Immature natural killer cell (primary cell): ENCODE results near the gene DNAAF3. TPM values are rescaled to one million over a fixed set of nuclear protein-coding genes. Genes with fewer than 3 reads are reported as not detected.
A peak's percentile ranks its signal among the peaks of the same experiment; 100 is the strongest.
"Not testable (repeated sequence)": the region's sequence is repeated elsewhere in the genome, so short reads cannot be mapped to it uniquely, and the experiment has no call there.

ENCODE experiments used
- DNase-seq, 3 donors: peaks; one replicate each; pipeline ENCODE4 v3.0.0; 2022; ENCODE audit warnings: mixed read lengths in 1 of 3
- H3K27ac Mint-ChIP-seq, 6 donors: one replicate each; pipeline ENCODE4 v1.8.0; 2020; ENCODE audit warnings: mixed read lengths in 6 of 6, mild to moderate bottlenecking in 5 of 6, inconsistent platforms in 4 of 6, moderate library complexity in 3 of 6
- H3K27me3 Mint-ChIP-seq, 3 donors: one replicate each; pipeline ENCODE4 v1.8.0; 2020 to 2021; ENCODE audit warnings: low read depth in 3 of 3, mild to moderate bottlenecking in 3 of 3, mixed read lengths in 3 of 3, moderate library complexity in 3 of 3, inconsistent platforms in 1 of 3
- H3K36me3 Mint-ChIP-seq, 3 donors: one replicate each; pipeline ENCODE4 v1.8.0; 2020; ENCODE audit warnings: mixed read lengths in 3 of 3, inconsistent platforms in 2 of 3, mild to moderate bottlenecking in 2 of 3
- H3K4me1 Mint-ChIP-seq, 2 donors: one replicate each; pipeline ENCODE4 v1.8.0; 2020; ENCODE audit warnings: inconsistent platforms in 2 of 2, mild to moderate bottlenecking in 2 of 2, mixed read lengths in 2 of 2, moderate library complexity in 1 of 2
- H3K4me3 Mint-ChIP-seq, 5 donors: one replicate each; pipeline ENCODE4 v1.8.0; 2020; ENCODE audit warnings: mild to moderate bottlenecking in 5 of 5, mixed read lengths in 5 of 5, inconsistent platforms in 3 of 5, moderate library complexity in 3 of 5
- H3K9me3 Mint-ChIP-seq, 6 donors: one replicate each; pipeline ENCODE4 v1.8.0; 2020; ENCODE audit warnings: mild to moderate bottlenecking in 6 of 6, mixed read lengths in 6 of 6, inconsistent platforms in 4 of 6, moderate library complexity in 3 of 6
- polyA plus RNA-seq, 3 donors: library from polyadenylated mRNA; unstranded; fragments of 300-500 nt; fragmentation: Illumina TruSeq; gene quantifications; one replicate each; pipeline ENCODE4 v1.2.3, GENCODE V29; 2021

DNAAF3 gene
- polyA plus RNA-seq, 3 donors from 2014 or later: not detected

GRCh38 chr19:55172741-55173140 is 6.3 kb upstream of the DNAAF3 start:
- no peak for DNase-seq
- peaks cover 19 to 44% (median 32%) of the 10 kb centered on the region in 3 donors for H3K27me3 Mint-ChIP-seq
- no peaks in the 10 kb centered on the region for H3K36me3 Mint-ChIP-seq
- peak overlapping the region; percentile 60 to 75 (median 69) for H3K4me3 Mint-ChIP-seq
- peaks cover 0 to 4% (median 0%) of the 10 kb centered on the region in 6 donors for H3K9me3 Mint-ChIP-seq
- peak overlapping the region in 1 of 6 donors; percentile 20 for H3K27ac Mint-ChIP-seq
- H3K4me1 Mint-ChIP-seq: peaks cover 10 to 14% of the 10 kb centered on the region in 2 donors

GRCh38 chr19:55172318-55172717 is 5.9 kb upstream of the DNAAF3 start:
- Mint-ChIP-seq H3K4me1 (peaks cover 10 to 14% of the 10 kb centered on the region in 2 donors), H3K27me3 (peaks cover 20 to 47% (median 31%) of the 10 kb centered on the region in 3 donors), H3K4me3 (peak overlapping the region in 4 of 5 donors; percentile 60 to 75 (median 68)), H3K27ac (peak overlapping the region in 1 of 6 donors; percentile 20)
- not testable (repeated sequence) for DNase-seq, H3K9me3 Mint-ChIP-seq, H3K36me3 Mint-ChIP-seq

GRCh38 chr19:55171440-55171839 is 5.0 kb upstream of the DNAAF3 start:
- Mint-ChIP-seq H3K36me3 (no peaks in the 10 kb centered on the region), H3K27ac (no peak overlapping the region), H3K27me3 (peaks cover 25 to 47% (median 34%) of the 10 kb centered on the region in 3 donors), H3K9me3 (peaks cover 0 to 7% (median 0%) of the 10 kb centered on the region in 6 donors), H3K4me3 (peak overlapping the region in 3 of 5 donors; percentile 37 to 55 (median 37)), H3K4me1 (peaks cover 19 to 21% of the 10 kb centered on the region in 2 donors)
- DNase-seq: no peak

GRCh38 chr19:55169136-55169535 is 2.7 kb upstream of the DNAAF3 start:
- no peak overlapping the region for H3K27ac Mint-ChIP-seq
- H3K4me3 Mint-ChIP-seq: no peak overlapping the region

GRCh38 chr19:55165952-55166529 is 372 bp downstream of the DNAAF3 start:
- Mint-ChIP-seq H3K36me3 (no peaks in the 10 kb centered on the region), H3K4me3 (peak overlapping the region; percentile 33 to 76 (median 57)), H3K27ac (peak overlapping the region in 1 of 6 donors; percentile 21), H3K9me3 (peaks cover 0 to 7% (median 0%) of the 10 kb centered on the region in 6 donors), H3K27me3 (peaks cover 11 to 42% (median 22%) of the 10 kb centered on the region in 3 donors), H3K4me1 (peaks cover 13 to 14% of the 10 kb centered on the region in 2 donors)
- DNase-seq: peak; percentile 13 to 56 (median 44)

More at GRCh38 chr19:55169136-55169535, 2.7 kb upstream of the DNAAF3 start:
- no peak for DNase-seq
- H3K36me3 Mint-ChIP-seq: no peaks in the 10 kb centered on the region
- H3K4me1 Mint-ChIP-seq: peaks cover 17 to 21% of the 10 kb centered on the region in 2 donors
- peaks cover 0 to 7% (median 0%) of the 10 kb centered on the region in 6 donors for H3K9me3 Mint-ChIP-seq
- H3K27me3 Mint-ChIP-seq: peaks cover 23 to 48% (median 33%) of the 10 kb centered on the region in 3 donors

- DNase-seq: no peak
- H3K27me3 Mint-ChIP-seq: peaks cover 9 to 27% (median 15%) of the 10 kb centered on the region in 3 donors
- no peak overlapping the region for H3K4me3 Mint-ChIP-seq
These were observed 4.7 kb downstream of the DNAAF3 start for GRCh38 chr19:55161571-55162322.

GRCh38 chr19:55160986-55161365 is 5.4 kb downstream of the DNAAF3 start:
- DNase-seq: no peak
- Mint-ChIP-seq H3K27ac (no peak overlapping the region), H3K4me3 (no peak overlapping the region), H3K36me3 (no peaks in the 10 kb centered on the region), H3K27me3 (peaks cover 5 to 21% (median 12%) of the 10 kb centered on the region in 3 donors), H3K9me3 (peaks cover 0 to 2% (median 0%) of the 10 kb centered on the region in 6 donors), H3K4me1 (peaks cover 7 to 12% of the 10 kb centered on the region in 2 donors)

More at GRCh38 chr19:55161571-55162322, 4.7 kb downstream of the DNAAF3 start:
- Mint-ChIP-seq H3K36me3 (no peaks in the 10 kb centered on the region), H3K27ac (no peak overlapping the region), H3K9me3 (peaks cover 0 to 3% (median 0%) of the 10 kb centered on the region in 6 donors), H3K4me1 (peaks cover 7 to 13% of the 10 kb centered on the region in 2 donors)

GRCh38 chr19:55160128-55160985 is 6.1 kb downstream of the DNAAF3 start:
- H3K9me3 Mint-ChIP-seq: peaks cover 0 to 2% (median 0%) of the 10 kb centered on the region in 6 donors
- peaks cover 7 to 11% of the 10 kb centered on the region in 2 donors for H3K4me1 Mint-ChIP-seq
- DNase-seq: peak; percentile 86 to 87 (median 86)
- peak overlapping the region in 2 of 5 donors; percentile 12 to 70 for H3K4me3 Mint-ChIP-seq
- peaks cover 5 to 21% (median 6%) of the 10 kb centered on the region in 3 donors for H3K27me3 Mint-ChIP-seq
- H3K36me3 Mint-ChIP-seq: no peaks in the 10 kb centered on the region
- H3K27ac Mint-ChIP-seq: peak overlapping the region in 1 of 6 donors; percentile 70

GRCh38 chr19:55158848-55159749 is 7.3 kb downstream of the DNAAF3 start:
- no peak overlapping the region for H3K27ac Mint-ChIP-seq

GRCh38 chr19:55158423-55158822 is 8.0 kb downstream of the DNAAF3 start:
- DNase-seq: no peak
- Mint-ChIP-seq H3K27me3 (peaks cover 6 to 15% (median 7%) of the 10 kb centered on the region in 3 donors), H3K9me3 (peaks cover 0 to 2% (median 0%) of the 10 kb centered on the region in 6 donors), H3K4me1 (peaks cover 17 to 19% of the 10 kb centered on the region in 2 donors), H3K4me3 (peak overlapping the region in 1 of 5 donors; percentile 30), H3K27ac (no peak overlapping the region), H3K36me3 (no peaks in the 10 kb centered on the region)

More at GRCh38 chr19:55158848-55159749, 7.3 kb downstream of the DNAAF3 start:
- DNase-seq: no peak
- peaks cover 0 to 2% (median 0%) of the 10 kb centered on the region in 6 donors for H3K9me3 Mint-ChIP-seq
- H3K36me3 Mint-ChIP-seq: no peaks in the 10 kb centered on the region
- no peak overlapping the region for H3K4me3 Mint-ChIP-seq
- H3K4me1 Mint-ChIP-seq: peaks cover 12 to 14% of the 10 kb centered on the region in 2 donors
- H3K27me3 Mint-ChIP-seq: peaks cover 2 to 19% (median 7%) of the 10 kb centered on the region in 3 donors

- peaks cover 6 to 10% (median 7%) of the 10 kb centered on the region in 3 donors for H3K27me3 Mint-ChIP-seq
- H3K4me3 Mint-ChIP-seq: peak within 1 kb of the TSS in 4 of 5 donors; percentile 26 to 33 (median 31)
- H3K36me3 Mint-ChIP-seq: no peaks in the 10 kb centered on the region
- no peak within 1 kb of the TSS for H3K27ac Mint-ChIP-seq
- H3K4me1 Mint-ChIP-seq: peaks cover 18 to 22% of the 10 kb centered on the region in 2 donors
- no peak for DNase-seq
- peaks cover 0 to 2% (median 0%) of the 10 kb centered on the region in 6 donors for H3K9me3 Mint-ChIP-seq
These were observed 9.1 kb downstream of the DNAAF3 start, which contains the start of gene TNNI3 for GRCh38 chr19:55157064-55157908. Gene TNNI3 (minus strand): TSS chr19:55157732. CDS start chr19:55157589, 143 bp downstream.
